ENCODE results near the gene CXCR6. TPM values are rescaled to one million over a fixed set of nuclear protein-coding genes. Genes with fewer than 3 reads are reported as not detected.

The CXCR6 gene
- total RNA-seq, 1 donor from 2014 or later = 15.2 TPM

GRCh38 chr3:45933591-45933990 lies 9.7 kb upstream of the CXCR6 start:
- intact Hi-C loops (cut with micrococcal nuclease) = no loop called here
- Mint-ChIP-seq H3K27ac (no peak overlapping the region), H3K4me3 (no peak overlapping the region), H3K9me3 (no peaks in the 10 kb centered on the region), H3K27me3 (no peaks in the 10 kb centered on the region), H3K4me1 (peaks cover 9% of the 10 kb centered on the region), H3K36me3 (ENCODE audit: low read depth) (peaks cover 77% of the 10 kb centered on the region)
- DNase-seq = no peak

GRCh38 chr3:45936261-45936660 lies 7.0 kb upstream of the CXCR6 start:
- intact Hi-C loops (cut with micrococcal nuclease) = loop anchor here (5.0 kb wide), 1 partner anchor 429 kb away; no protein-coding TSS in a partner anchor
- no peak for DNase-seq
- peaks cover 5% of the 10 kb centered on the region for H3K9me3 Mint-ChIP-seq
- peaks cover 74% of the 10 kb centered on the region for H3K36me3 Mint-ChIP-seq (ENCODE audit: low read depth)
- no peak overlapping the region for H3K27ac Mint-ChIP-seq
- H3K27me3 Mint-ChIP-seq = no peaks in the 10 kb centered on the region
- H3K4me3 Mint-ChIP-seq = no peak overlapping the region
- H3K4me1 Mint-ChIP-seq = peaks cover 26% of the 10 kb centered on the region

- H3K4me1 Mint-ChIP-seq = peaks cover 36% of the 10 kb centered on the region
- H3K4me3 Mint-ChIP-seq = no peak overlapping the region
- no peak overlapping the region for H3K27ac Mint-ChIP-seq
- H3K36me3 Mint-ChIP-seq (ENCODE audit: low read depth) = peaks cover 80% of the 10 kb centered on the region
- peaks cover 5% of the 10 kb centered on the region for H3K9me3 Mint-ChIP-seq
- no peak for DNase-seq
- H3K27me3 Mint-ChIP-seq = no peaks in the 10 kb centered on the region
- intact Hi-C loops (cut with micrococcal nuclease) = loop anchor here (1.0 to 5.0 kb wide), 5 partner anchors 21 to 441 kb away; no protein-coding TSS in a partner anchor
These were observed 5.8 kb upstream of the CXCR6 start for GRCh38 chr3:45937206-45938042.

- no peak overlapping the region for H3K4me3 Mint-ChIP-seq
- H3K27me3 Mint-ChIP-seq = no peaks in the 10 kb centered on the region
- peaks cover 79% of the 10 kb centered on the region for H3K36me3 Mint-ChIP-seq (ENCODE audit: low read depth)
- peaks cover 5% of the 10 kb centered on the region for H3K9me3 Mint-ChIP-seq
- H3K27ac Mint-ChIP-seq = no peak overlapping the region
- DNase-seq = no peak
- intact Hi-C loops (cut with micrococcal nuclease) = loop anchor here (1.0 to 5.0 kb wide), 5 partner anchors 21 to 440 kb away; no protein-coding TSS in a partner anchor
- peaks cover 42% of the 10 kb centered on the region for H3K4me1 Mint-ChIP-seq
These were observed 5.2 kb upstream of the CXCR6 start for GRCh38 chr3:45938043-45938435.

DNA sequence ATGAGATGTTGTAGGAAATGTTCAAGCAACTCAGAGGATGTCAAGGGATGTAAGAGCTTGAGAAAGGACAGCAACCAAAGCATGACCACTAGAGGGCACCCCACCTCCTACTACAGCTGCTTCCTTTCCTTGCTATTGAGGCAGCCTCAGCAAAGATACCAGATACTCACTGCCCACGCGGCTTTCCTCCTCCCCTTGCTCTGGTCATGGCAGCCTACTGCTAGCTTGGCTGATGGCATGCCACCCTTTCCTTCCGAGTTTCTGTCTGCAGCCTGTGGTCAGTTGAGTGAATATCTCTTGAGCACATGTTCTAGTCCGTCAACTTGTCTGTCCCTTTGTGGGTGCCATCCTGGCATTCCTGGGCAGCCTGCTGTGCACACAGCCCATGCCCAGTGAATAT lies 4.4 kb upstream of the CXCR6 start:
- H3K4me1 Mint-ChIP-seq = peaks cover 50% of the 10 kb centered on the region
- peaks cover 74% of the 10 kb centered on the region for H3K36me3 Mint-ChIP-seq (ENCODE audit: low read depth)
- H3K27ac Mint-ChIP-seq = peak overlapping the region; percentile 23
- no peak overlapping the region for H3K4me3 Mint-ChIP-seq
- H3K9me3 Mint-ChIP-seq = peaks cover 5% of the 10 kb centered on the region
- DNase-seq = peak; percentile 94
- no peaks in the 10 kb centered on the region for H3K27me3 Mint-ChIP-seq
- intact Hi-C loops (cut with micrococcal nuclease) = loop anchor here (1.0 to 5.0 kb wide), 5 partner anchors 22 to 439 kb away; no protein-coding TSS in a partner anchor

DNA sequence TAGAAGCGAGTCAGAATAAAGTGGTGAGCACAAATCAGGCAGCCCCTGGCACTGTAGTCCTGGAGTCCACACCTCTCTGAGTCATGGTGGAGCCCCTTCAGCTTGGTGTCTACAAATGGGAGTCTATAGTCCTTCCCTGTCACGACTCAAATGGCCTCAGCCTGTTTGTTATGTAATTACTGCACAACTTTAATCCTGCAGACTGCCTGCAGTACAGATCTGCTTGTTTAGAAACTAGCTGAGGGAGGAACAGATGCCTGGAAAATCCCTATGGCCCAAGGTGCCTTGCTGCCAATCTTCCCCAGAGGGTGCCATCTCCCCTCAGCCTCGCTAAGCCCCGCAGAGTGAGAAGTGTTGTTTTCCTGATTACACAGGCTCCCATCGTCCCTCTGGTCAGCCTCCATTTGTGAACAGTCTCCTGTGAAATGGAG lies 3.9 kb upstream of the CXCR6 start:
- Mint-ChIP-seq H3K4me1 (peaks cover 52% of the 10 kb centered on the region), H3K27ac (peak overlapping the region; percentile 23), H3K4me3 (no peak overlapping the region), H3K9me3 (peaks cover 5% of the 10 kb centered on the region), H3K27me3 (no peaks in the 10 kb centered on the region), H3K36me3 (ENCODE audit: low read depth) (peaks cover 71% of the 10 kb centered on the region)
- intact Hi-C loops (cut with micrococcal nuclease) = loop anchor here (2.0 to 5.0 kb wide), 3 partner anchors 23 to 433 kb away; no protein-coding TSS in a partner anchor
- no peak for DNase-seq

- H3K9me3 Mint-ChIP-seq = peaks cover 5% of the 10 kb centered on the region
- no peaks in the 10 kb centered on the region for H3K27me3 Mint-ChIP-seq
- no peak for DNase-seq
- H3K4me3 Mint-ChIP-seq = no peak overlapping the region
- peaks cover 59% of the 10 kb centered on the region for H3K4me1 Mint-ChIP-seq
- H3K27ac Mint-ChIP-seq = peak overlapping the region; percentile 57
- peaks cover 72% of the 10 kb centered on the region for H3K36me3 Mint-ChIP-seq (ENCODE audit: low read depth)
- intact Hi-C loops (cut with micrococcal nuclease) = loop anchor here (5.0 kb wide), 2 partner anchors 267 to 502 kb away; partner anchors contain the start of gene CCR1
These were observed 3.1 kb upstream of the CXCR6 start for GRCh38 chr3:45940004-45940780.

GRCh38 chr3:45940781-45941365 lies 2.4 kb upstream of the CXCR6 start:
- no peak for DNase-seq
- Mint-ChIP-seq H3K27ac (peak overlapping the region; percentile 48), H3K4me1 (peaks cover 65% of the 10 kb centered on the region), H3K27me3 (no peaks in the 10 kb centered on the region), H3K36me3 (ENCODE audit: low read depth) (peaks cover 73% of the 10 kb centered on the region), H3K9me3 (peaks cover 5% of the 10 kb centered on the region), H3K4me3 (no peak overlapping the region)
- intact Hi-C loops (cut with micrococcal nuclease) = loop anchor here (5.0 kb wide), 2 partner anchors 266 to 501 kb away; partner anchors contain the start of gene CCR1

DNA sequence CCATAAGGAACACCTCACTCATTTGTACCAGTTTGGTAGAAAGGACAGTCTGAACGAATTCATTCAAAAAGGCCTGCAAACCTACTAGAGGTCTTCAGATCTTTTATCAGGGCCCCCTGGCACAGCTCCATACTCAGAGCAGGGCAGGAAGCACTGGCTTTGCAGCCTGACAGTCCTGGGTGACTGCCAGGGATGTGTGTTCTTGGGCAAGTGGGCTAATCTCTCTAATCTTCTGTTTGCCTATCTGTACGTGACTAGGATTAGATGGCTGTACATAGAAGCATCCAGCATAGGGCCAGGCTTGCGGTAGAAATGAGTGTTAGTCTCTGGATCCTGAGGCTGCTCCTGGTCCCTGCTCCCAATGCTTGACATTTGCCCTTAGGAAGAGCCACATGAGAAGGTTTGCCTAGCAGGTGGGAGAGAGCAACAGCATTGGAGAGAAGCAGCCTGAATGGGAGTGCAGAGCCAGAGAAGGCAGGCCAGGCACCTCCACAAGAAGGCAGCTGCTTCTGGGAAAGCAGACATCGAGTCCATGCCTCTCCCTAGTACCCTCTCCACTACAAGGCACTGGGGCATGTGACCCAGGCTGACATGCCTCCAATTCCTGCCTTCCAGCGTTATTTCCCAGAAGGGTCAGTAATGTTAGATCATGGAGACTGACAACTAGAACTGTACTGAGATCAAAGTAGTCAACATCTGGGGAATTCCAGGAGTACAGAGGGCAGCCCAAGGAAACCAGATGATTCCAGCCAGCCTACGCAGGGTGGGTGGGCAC lies 1.0 kb upstream of the CXCR6 start:
- H3K4me1 Mint-ChIP-seq = peaks cover 77% of the 10 kb centered on the region
- H3K36me3 Mint-ChIP-seq (ENCODE audit: low read depth) = peaks cover 79% of the 10 kb centered on the region
- H3K9me3 Mint-ChIP-seq = peaks cover 10% of the 10 kb centered on the region
- no peaks in the 10 kb centered on the region for H3K27me3 Mint-ChIP-seq
- no peak for DNase-seq
- H3K4me3 Mint-ChIP-seq = peak overlapping the region; percentile 76
- intact Hi-C loops (cut with micrococcal nuclease) = loop anchor here (2.0 to 5.0 kb wide), 3 partner anchors 77 to 500 kb away; partner anchors contain the start of gene CCR1
- H3K27ac Mint-ChIP-seq = peak overlapping the region; percentile 82

DNA sequence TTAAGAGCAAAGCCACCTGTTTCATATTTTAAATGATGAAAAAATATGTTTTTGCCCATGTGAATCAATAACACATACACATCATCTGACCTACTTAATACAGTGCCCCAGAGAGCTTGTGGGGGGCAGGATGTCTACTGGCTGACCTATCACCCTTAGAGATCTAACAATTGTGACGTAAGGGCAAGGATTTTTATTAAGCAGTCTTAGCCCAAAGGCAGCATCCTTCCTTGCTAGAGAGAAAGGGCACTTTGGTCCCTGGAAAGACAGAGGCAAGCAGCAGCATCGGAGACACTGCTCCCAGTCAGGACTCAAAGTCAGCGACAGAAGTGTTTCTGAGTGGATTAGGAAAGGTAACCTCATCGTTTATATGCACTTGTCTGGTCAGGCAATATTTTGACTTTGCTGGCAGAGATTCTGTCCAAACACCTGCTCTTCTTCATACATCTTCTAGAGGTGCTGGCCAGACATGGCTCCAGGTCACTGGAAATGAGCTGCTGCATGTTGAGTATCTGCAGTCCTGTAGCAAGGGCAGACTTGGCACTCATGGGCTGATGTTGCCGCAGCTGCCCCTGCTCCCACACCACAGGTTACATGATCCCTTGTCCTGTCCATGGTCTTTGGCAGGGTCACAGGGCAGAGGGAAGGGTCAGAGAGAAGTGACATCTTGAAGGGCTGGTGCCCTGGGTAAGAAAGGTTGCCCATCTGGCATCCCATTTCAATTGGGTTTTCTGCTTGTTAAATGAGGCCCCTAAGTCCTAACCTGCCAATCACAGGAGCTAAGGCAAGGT lies 1.8 kb downstream of the CXCR6 start:
- H3K27ac Mint-ChIP-seq = peak overlapping the region; percentile 75
- peaks cover 10% of the 10 kb centered on the region for H3K9me3 Mint-ChIP-seq
- H3K4me3 Mint-ChIP-seq = peak overlapping the region; percentile 75
- peaks cover 83% of the 10 kb centered on the region for H3K4me1 Mint-ChIP-seq
- intact Hi-C loops (cut with micrococcal nuclease) = loop anchor here (5.0 kb wide), 2 partner anchors 262 to 497 kb away; partner anchors contain the start of gene CCR1
- no peaks in the 10 kb centered on the region for H3K27me3 Mint-ChIP-seq
- no peak for DNase-seq
- H3K36me3 Mint-ChIP-seq (ENCODE audit: low read depth) = peaks cover 86% of the 10 kb centered on the region

- Mint-ChIP-seq H3K9me3 (peaks cover 5% of the 10 kb centered on the region), H3K4me1 (peaks cover 87% of the 10 kb centered on the region), H3K4me3 (peak overlapping the region; percentile 43), H3K36me3 (ENCODE audit: low read depth) (peaks cover 80% of the 10 kb centered on the region), H3K27ac (peak overlapping the region; percentile 41), H3K27me3 (no peaks in the 10 kb centered on the region)
- DNase-seq = peak; percentile 66
- intact Hi-C loops (cut with micrococcal nuclease) = no loop called here
These were observed 3.0 kb downstream of the CXCR6 start for GRCh38 chr3:45946307-45946706.

DNA sequence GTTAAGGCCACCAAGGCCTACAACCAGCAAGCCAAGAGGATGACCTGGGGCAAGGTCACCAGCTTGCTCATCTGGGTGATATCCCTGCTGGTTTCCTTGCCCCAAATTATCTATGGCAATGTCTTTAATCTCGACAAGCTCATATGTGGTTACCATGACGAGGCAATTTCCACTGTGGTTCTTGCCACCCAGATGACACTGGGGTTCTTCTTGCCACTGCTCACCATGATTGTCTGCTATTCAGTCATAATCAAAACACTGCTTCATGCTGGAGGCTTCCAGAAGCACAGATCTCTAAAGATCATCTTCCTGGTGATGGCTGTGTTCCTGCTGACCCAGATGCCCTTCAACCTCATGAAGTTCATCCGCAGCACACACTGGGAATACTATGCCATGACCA lies 3.6 kb downstream of the CXCR6 start:
- peaks cover 81% of the 10 kb centered on the region for H3K36me3 Mint-ChIP-seq (ENCODE audit: low read depth)
- intact Hi-C loops (cut with micrococcal nuclease) = no loop called here
- peak overlapping the region; percentile 41 for H3K27ac Mint-ChIP-seq
- DNase-seq = no peak
- peaks cover 5% of the 10 kb centered on the region for H3K9me3 Mint-ChIP-seq
- peaks cover 88% of the 10 kb centered on the region for H3K4me1 Mint-ChIP-seq
- peak overlapping the region; percentile 43 for H3K4me3 Mint-ChIP-seq
- H3K27me3 Mint-ChIP-seq = no peaks in the 10 kb centered on the region

All from activated CD4-positive, alpha-beta T cell treated with anti-CD3 and anti-CD28 coated beads, Interleukin-2, amount 10 ng/mL, durations not matched to agents 24 days and 14 days (primary cell).